Measurements from ENCODE around the gene CD160. TPM values are rescaled to one million over a fixed set of nuclear protein-coding genes. Genes with fewer than 3 reads are reported as not detected.

The CD160 gene
- total RNA-seq, 2 donors from 2014 or later = not detected

GRCh38 chr1:145696630-145696960 lies 22.7 kb upstream of the CD160 start:
- peaks cover 29% of the 10 kb centered on the region for H3K4me1 Mint-ChIP-seq
- H3K27me3 ChIP-seq (ENCODE audit: control insufficient read depth, insufficient read depth, low read length, poor library complexity, severe bottlenecking) = no peaks in the 10 kb centered on the region
- H3K27ac Mint-ChIP-seq = no peak overlapping the region
- H3K4me3 Mint-ChIP-seq = no peak overlapping the region
- TF ChIP-seq CTCF (conservative IDR thresholded peaks at IDR 0.05) = no peak
- H3K4me1 ChIP-seq (ENCODE audit: control insufficient read depth, insufficient read depth, low read length) = peaks cover 3% of the 10 kb centered on the region
- no peak for DNase-seq
- H3K27me3 Mint-ChIP-seq (ENCODE audit: insufficient read depth) = no peaks in the 10 kb centered on the region
- no peak overlapping the region for H3K27ac ChIP-seq (ENCODE audit: low read depth, low read length)
- no peaks in the 10 kb centered on the region for H3K9me3 ChIP-seq (ENCODE audit: control insufficient read depth, low read length)
- H3K36me3 ChIP-seq (ENCODE audit: control insufficient read depth, insufficient read depth, low read length) = peaks cover 23% of the 10 kb centered on the region
- H3K4me3 ChIP-seq (ENCODE audit: low read length) = no peak overlapping the region
- H3K36me3 Mint-ChIP-seq (ENCODE audit: low read depth) = peaks cover 35% of the 10 kb centered on the region
- 94 to 100% methylated on average over 2 to 3 of the region's 3 CpGs for WGBS, 2 experiments (ENCODE audit: insufficient coverage in 1 of 2, insufficient read length in 1 of 2)
- no peaks in the 10 kb centered on the region for H3K9me3 Mint-ChIP-seq
- no peak overlapping the region for H3K9ac ChIP-seq (ENCODE audit: extremely low read depth, low read length, poor library complexity, severe bottlenecking)

GRCh38 chr1:145701306-145701862 lies 17.9 kb upstream of the CD160 start:
- no peaks in the 10 kb centered on the region for H3K27me3 Mint-ChIP-seq (ENCODE audit: insufficient read depth)

GRCh38 chr1:145702052-145702451 lies 17.2 kb upstream of the CD160 start:
- peaks cover 32% of the 10 kb centered on the region for H3K4me1 Mint-ChIP-seq
- no peak for TF ChIP-seq CTCF (conservative IDR thresholded peaks at IDR 0.05)
- no peaks in the 10 kb centered on the region for H3K27me3 ChIP-seq (ENCODE audit: control insufficient read depth, insufficient read depth, low read length, poor library complexity, severe bottlenecking)

More at GRCh38 chr1:145701306-145701862, 17.9 kb upstream of the CD160 start:
- Mint-ChIP-seq H3K9me3 (no peaks in the 10 kb centered on the region), H3K4me1 (peaks cover 30% of the 10 kb centered on the region), H3K27ac (no peak overlapping the region), H3K36me3 (ENCODE audit: low read depth) (peaks cover 22% of the 10 kb centered on the region), H3K4me3 (no peak overlapping the region)
- peaks cover 16% of the 10 kb centered on the region for H3K36me3 ChIP-seq (ENCODE audit: control insufficient read depth, insufficient read depth, low read length)
- H3K4me1 ChIP-seq (ENCODE audit: control insufficient read depth, insufficient read depth, low read length) = peaks cover 10% of the 10 kb centered on the region
- TF ChIP-seq CTCF (conservative IDR thresholded peaks at IDR 0.05) = no peak
- no peak overlapping the region for H3K27ac ChIP-seq (ENCODE audit: low read depth, low read length)
- 63 to 94% methylated on average over 1 to 2 of the region's 2 CpGs for WGBS, 2 experiments (ENCODE audit: insufficient coverage in 1 of 2, insufficient read length in 1 of 2)
- H3K4me3 ChIP-seq (ENCODE audit: low read length) = no peak overlapping the region
- no peak for DNase-seq
- H3K9me3 ChIP-seq (ENCODE audit: control insufficient read depth, low read length) = no peaks in the 10 kb centered on the region
- no peaks in the 10 kb centered on the region for H3K27me3 ChIP-seq (ENCODE audit: control insufficient read depth, insufficient read depth, low read length, poor library complexity, severe bottlenecking)
- no peak overlapping the region for H3K9ac ChIP-seq (ENCODE audit: extremely low read depth, low read length, poor library complexity, severe bottlenecking)

More at GRCh38 chr1:145702052-145702451, 17.2 kb upstream of the CD160 start:
- Histone ChIP-seq H3K4me1 (ENCODE audit: control insufficient read depth, insufficient read depth, low read length) (peaks cover 13% of the 10 kb centered on the region), H3K27ac (ENCODE audit: low read depth, low read length) (no peak overlapping the region), H3K9me3 (ENCODE audit: control insufficient read depth, low read length) (no peaks in the 10 kb centered on the region), H3K36me3 (ENCODE audit: control insufficient read depth, insufficient read depth, low read length) (peaks cover 16% of the 10 kb centered on the region), H3K4me3 (ENCODE audit: low read length) (no peak overlapping the region), H3K9ac (ENCODE audit: extremely low read depth, low read length, poor library complexity, severe bottlenecking) (no peak overlapping the region)
- Mint-ChIP-seq H3K27me3 (ENCODE audit: insufficient read depth) (no peaks in the 10 kb centered on the region), H3K27ac (no peak overlapping the region), H3K4me3 (no peak overlapping the region), H3K9me3 (no peaks in the 10 kb centered on the region), H3K36me3 (ENCODE audit: low read depth) (peaks cover 18% of the 10 kb centered on the region)
- WGBS, 2 experiments (ENCODE audit: insufficient coverage in 1 of 2, insufficient read length in 1 of 2) = 83 to 90% methylated on average over 2 of the region's 2 CpGs
- no peak for DNase-seq
